ENCODE measurements around the gene CALML4.

- no peak for TF ChIP-seq CTCF (IDR thresholded peaks at IDR 0.05)
- TF ChIP-seq EZH2 (IDR thresholded peaks at IDR 0.05) = no peak
Observed at GRCh38 chr15:68203486-68203885, 1.6 kb downstream of the CALML4 start.

Data from neural progenitor cell (in vitro differentiated cells).